Sigmoid colon (tissue), 4 donors: ENCODE data around the gene EHBP1.

Experiments used
- CTCF ChIP-seq, 4 experiments: fragments of 450-650 bp in 3 of 4; fragments of 200-600 bp in 1 of 4; IDR thresholded peaks; one replicate each; pipeline ENCODE4 v1.5.1; 2016 to 2019; ENCODE audit warnings: antibody characterized with exemption in 4 of 4, mild to moderate bottlenecking in 3 of 4, moderate library complexity in 2 of 4
- EP300 ChIP-seq, 4 donors: sonication (generic); formaldehyde crosslinking; IDR thresholded peaks; one replicate each; pipeline ENCODE4 v1.6.1; 2017; ENCODE audit warnings: antibody characterized with exemption in 4 of 4
- POLR2A ChIP-seq, 2 donors: fragments of 450-650 bp; IDR thresholded peaks; one replicate each; pipeline ENCODE4 v1.6.1; 2016; ENCODE audit warnings: antibody characterized with exemption in 2 of 2, mild to moderate bottlenecking in 2 of 2, moderate library complexity in 2 of 2
- POLR2AphosphoS5 ChIP-seq, 4 donors: sonication (generic); formaldehyde crosslinking; IDR thresholded peaks; one replicate each; pipeline ENCODE4 v1.6.1; 2017; ENCODE audit warnings: antibody characterized with exemption in 4 of 4

GRCh38 chr2:62733546-62733945 lies 28.0 kb downstream of the EHBP1 start:
- TF ChIP-seq CTCF (IDR thresholded peaks at IDR 0.05) (no peak), POLR2A (IDR thresholded peaks at IDR 0.05) (no peak), EP300 (IDR thresholded peaks at IDR 0.05) (no peak), POLR2AphosphoS5 (IDR thresholded peaks at IDR 0.05) (no peak)
